GM18498 (cell line): ENCODE data around the gene MDM2.

ENCODE experiments used
- ATAC-seq: cut with Tn5 transposase; IDR thresholded peaks from one replicate; pipeline ENCODE4 v1.9.1; 2021; ENCODE audit warnings: mild to moderate bottlenecking, moderate library complexity; ENCODE audit not compliant: unreplicated experiment

The MDM2 gene

DNA sequence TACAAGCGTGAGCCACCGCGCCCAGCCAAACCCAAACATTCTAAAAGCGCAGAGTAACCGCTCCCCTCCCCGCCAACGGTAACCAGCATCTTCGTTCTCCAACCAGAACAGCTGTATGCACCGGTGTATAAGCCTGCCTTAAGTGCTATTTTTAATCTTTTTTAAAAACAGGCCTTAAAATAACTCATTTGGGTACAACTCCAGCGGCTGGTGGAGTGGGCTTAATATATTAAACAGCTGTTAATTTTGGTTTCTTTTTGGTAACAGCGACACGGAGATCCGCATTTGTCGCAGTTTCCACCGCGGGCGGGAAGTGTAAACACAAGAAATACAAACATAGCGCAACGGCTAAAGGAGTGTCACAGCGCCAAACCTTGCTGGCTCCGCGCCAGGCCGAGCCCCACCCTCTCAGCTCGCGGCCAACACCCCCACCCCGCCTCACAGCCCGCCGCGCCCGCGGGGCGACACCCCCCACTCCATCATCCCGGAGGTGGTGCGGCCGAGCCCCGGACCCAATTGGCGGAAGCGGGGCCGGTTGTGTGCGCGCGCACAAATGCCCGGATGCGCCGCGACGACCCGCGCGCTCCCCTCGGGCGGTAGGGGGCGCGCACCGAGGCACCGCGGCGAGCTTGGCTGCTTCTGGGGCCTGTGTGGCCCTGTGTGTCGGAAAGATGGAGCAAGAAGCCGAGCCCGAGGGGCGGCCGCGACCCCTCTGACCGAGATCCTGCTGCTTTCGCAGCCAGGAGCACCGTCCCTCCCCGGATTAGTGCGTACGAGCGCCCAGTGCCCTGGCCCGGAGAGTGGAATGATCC lies at the start of gene MDM2:
TSS of gene MDM2 (plus strand) at position 602 of the 812 bp plus-strand sequence. CDS start 301 bp downstream, outside the sequence.
- peak; percentile 75 for ATAC-seq

DNA sequence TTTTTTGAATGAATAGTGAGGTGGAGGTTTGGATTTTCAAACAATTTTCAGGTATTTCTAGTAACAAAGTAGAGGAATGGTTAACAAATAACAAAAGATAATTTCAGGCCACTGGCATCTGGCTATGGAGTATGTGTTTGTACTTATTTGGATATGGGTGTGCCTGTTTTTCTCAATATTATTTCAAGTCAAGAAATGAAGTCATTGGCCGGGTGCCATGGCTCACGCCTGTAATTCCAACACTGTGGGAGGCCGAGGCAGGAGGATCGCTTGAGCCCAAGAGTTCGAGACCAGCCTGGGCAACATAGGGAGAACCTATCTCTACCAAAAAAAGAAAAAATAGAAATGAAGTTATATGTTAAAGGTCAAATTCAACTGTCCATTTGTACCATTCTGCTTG lies 48.1 kb upstream of the MDM2 start:
- no peak for ATAC-seq

DNA sequence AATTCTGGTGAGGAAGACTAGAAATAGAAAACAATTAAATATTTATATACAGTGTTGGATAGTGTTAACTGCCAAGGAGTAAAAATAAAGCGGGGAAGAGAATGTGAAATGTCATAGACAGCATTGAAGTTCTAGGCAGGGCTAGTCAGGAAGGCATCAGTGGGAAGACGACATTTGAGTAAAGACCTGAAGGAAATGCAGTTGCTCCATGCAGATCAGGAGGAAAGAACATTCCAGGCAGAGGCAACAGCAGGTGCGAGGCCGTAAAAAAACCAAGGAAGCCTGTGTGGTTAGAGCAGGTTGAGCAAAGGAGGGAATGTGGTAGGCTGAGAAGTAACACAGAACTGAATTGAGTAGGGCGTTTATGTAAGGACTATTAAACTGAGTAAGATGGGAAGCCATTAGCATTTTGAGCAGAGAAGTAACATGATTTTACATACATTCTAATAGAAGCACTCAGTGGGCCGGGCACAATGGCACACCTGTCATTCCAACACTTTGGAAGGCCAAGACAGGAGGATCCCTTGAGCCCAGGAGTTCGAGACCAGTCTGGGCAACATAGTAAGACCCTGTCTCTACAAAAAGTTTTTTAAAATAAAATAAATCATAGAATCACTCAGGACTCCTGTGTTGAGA lies 47.1 kb upstream of the MDM2 start:
- no peak for ATAC-seq

DNA sequence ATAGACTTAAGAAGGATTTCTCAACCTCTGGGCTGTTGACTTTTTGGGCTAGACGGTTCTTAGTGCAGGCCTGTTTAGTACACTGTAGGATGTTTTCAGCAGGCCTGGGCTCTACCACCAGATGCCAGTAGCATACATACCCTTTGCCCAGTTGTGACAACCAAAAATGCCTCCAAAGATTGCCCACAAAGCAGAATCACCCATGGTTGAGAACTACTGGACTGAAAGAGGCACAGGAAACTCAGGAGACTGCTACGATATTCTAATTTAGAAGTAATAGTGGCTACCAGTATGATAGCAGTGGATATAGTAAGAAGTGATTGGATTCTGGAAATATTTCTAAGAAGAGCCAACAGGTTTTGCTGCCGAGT lies 46.5 kb upstream of the MDM2 start:
- no peak for ATAC-seq

DNA sequence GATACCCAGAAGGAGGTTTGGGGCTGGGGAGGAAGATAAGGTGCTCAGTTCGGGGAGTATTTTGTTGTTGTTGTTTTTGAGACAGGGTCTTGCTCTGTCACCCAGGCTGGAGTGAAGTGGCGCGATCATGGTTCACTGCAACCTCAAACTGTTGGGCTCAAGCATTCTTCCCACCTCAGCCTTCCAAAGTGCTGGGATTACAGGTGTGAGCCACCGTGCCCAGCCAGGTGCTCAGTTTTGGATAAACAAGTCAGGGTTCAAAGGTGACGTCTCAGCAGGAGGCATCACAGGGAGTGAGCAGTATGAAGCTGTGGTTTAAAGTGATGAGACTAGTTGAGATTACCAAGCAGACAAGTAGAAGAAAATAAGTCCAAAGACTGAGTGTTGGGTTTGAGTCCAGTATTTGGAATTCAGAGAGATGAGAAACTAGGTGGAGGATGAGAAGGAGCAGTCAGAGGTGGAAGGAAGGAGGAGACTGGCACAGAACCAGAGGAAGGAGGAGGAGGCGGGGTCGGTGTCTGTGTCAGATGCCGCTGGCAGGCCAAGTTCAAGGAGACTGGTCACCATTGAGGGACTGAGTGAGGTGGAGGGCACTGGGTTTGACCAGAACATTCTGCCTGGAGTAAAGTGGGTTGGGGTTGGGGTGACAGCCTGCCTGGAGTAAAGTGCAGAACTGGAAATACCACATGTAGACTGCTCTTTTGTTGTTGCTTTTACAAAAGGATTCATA lies 45.9 kb upstream of the MDM2 start:
- ATAC-seq, result no peak

DNA sequence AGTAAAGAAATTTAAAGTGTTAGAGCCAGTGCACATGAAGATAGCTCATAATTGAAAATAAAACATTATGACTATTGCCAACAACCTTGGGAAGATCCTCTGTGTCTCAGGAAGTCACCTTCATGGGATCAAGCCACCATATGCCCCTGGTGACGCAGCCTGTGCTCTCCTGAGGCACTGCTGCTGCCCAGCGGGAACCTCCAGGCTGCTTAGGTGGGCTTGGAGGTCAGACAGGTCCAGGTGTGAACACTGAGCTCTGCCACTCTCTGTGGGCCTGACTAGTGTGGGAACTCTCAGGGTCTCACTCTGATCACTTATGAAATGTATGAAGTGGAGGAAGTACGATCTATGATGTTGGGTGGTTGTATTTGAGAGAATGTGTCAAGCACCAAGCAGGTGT lies 45.3 kb upstream of the MDM2 start:
- ATAC-seq, result no peak

DNA sequence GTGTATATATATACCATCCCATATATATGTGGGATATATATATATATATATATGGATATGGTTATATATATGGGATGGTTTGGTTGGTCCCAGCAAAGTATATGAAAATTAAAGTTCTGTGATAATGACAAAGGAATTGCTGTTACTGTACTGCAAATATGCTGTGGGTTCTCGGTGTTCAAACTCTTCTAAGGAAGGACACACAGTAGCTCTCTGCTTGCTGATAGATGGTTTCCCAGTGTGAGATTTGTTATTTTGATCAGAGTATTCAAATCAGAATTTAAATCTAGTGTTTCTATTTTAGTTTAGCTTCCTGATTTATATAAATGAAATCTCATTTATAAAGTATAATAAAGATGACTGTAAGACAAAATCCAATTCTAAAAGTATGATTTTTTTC lies 42.3 kb upstream of the MDM2 start:
- no peak for ATAC-seq

DNA sequence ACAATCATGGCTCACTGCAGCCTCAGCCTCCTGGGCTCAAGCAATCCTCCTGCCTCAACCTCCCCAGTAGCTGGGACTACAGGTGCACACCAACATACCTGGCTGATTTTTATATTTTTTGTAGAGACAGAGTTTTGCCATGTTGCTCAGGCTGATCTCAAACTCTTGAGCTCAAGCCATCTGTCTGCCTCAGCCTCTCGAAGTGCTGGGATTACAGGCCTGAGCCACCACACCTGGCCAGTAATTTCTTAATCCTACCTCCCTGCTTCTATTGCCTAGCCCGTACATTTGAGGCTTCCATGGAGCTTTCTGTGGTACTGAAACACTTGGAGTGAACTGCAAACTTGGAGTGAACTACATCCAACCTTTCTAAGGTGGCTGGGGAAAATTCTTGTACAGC lies 41.3 kb upstream of the MDM2 start:
- no peak for ATAC-seq

DNA sequence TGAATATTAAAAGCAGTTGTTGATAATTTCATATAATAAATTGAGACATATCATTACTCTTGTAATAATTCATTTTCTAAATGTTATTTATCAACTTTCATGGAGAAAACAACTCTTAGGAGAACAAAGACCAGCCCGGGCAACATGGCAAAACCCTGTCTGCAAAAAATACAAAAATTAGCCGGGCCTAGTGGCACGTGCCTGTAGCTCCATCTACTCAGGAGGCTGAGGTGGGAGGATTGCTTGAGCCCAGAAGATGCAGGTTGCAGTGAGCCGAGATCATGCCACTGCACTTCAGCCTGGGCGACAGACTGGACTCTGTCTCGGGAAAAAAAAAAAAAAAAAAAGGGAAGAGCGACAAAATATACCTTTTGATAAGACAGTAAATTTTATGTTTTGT lies 40.8 kb upstream of the MDM2 start:
- ATAC-seq, result no peak

DNA sequence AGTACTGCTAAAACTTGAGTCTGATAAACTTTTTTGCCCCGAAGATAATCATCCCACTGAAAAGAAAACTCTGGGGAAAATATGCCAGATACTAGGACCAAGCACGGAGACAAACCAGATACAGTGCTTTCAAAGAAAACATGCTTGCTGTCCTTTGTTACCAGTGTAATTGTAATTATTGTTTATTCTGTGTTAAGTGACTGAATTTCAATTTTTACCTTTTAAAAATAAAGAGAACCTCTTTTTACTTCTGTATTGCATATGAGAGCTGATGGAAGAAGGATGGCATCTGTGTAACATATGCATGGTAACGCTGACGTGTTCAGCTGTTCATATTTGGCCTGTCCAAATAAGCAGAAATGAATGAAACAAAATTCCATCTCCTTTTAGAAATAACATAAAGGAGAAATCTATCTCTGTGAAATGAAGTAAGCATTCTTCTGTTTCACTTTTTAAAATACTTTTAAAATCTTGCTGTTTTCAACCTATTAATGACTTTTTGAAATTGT lies 39.5 kb upstream of the MDM2 start:
- no peak for ATAC-seq

DNA sequence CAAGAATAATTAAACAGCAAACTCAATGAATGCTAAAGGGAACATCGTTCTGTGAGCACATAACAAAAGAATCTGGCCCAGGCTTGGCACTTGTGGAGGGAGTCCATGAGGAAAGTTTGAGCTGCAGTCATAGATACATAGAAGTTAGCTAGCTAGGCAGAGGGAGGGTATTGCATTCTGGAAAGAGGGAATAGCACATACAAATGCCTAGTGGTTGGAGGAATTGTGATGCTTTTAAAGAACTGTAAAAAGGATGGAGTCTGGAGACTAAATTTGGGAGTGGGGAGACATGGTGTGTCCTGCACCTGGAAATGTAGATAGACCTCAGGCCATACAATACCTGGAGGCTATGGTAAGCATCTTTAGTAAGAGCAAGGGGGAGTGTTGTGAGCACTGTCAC lies 38.0 kb upstream of the MDM2 start:
- no peak for ATAC-seq

DNA sequence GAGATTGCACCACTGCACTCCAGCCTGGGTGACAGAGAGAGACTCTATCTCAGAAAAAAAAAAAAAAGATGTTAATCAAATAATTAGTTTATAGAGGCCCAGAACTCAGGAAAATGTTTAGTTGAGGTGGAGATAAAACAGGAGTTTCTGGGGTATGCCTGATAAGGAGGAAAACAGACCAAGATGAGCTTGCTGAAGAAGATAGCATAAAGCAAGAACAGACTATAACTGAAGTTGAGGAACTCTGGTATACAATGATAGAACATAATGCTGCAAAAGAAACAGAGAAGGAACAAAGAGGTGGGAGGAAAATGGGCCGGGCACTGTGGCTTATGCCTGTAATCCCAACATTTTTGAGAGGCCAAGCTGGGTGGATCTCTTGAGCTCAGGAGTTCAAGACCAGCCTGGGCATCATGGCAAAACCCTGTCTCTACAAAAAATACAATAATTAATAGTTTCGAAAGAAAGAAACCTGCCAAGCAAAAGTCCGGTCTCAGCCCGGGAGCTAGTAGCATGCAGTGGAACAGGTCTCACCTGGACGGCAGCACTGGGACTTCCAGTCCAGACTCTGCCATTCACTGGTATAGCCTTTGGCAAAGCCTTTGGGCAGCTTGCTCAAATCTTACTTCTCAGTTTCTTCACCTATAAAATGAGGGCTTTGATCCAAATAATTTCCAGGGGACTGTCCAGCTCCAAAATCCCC lies 36.6 kb upstream of the MDM2 start:
- ATAC-seq, result no peak

DNA sequence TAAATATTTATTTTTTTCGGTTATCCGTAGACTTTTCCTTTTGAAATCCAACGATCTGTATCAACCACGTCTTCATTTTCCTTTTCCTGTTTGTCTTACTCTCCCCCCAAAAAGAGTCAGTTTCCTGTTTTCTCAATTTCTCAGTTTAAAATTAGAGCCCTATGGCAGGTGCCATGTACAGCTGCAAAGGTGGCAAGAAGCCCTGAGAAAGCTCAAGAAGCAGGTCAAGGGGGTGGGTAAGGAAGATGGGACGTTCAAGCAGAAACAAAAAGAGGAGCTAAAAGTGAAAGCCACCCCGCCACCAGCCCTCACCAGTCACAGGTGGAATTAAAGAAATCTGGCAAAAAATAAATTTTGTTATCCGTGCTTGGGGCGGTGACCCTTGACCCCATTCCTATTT lies 35.3 kb upstream of the MDM2 start:
- peak; percentile 85 for ATAC-seq

DNA sequence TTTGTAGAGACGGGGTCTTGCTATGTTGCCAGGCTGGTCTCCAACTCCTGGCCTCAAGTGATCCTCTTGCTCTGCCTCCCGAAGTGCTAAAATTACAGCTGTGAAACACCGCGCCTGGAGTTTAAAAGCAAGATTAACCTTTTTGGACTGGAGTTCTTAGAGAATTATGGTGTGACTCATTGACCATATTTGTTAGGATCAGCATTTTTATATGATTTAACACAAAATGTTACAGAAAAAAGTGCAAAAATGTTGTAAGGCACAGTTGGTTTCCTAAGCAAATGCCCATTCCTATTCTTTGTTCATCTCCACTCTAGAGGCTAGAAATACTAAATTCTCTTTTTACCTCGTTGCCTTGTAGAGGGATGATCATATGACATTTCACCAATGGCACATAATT lies 34.4 kb upstream of the MDM2 start:
- ATAC-seq, result no peak

DNA sequence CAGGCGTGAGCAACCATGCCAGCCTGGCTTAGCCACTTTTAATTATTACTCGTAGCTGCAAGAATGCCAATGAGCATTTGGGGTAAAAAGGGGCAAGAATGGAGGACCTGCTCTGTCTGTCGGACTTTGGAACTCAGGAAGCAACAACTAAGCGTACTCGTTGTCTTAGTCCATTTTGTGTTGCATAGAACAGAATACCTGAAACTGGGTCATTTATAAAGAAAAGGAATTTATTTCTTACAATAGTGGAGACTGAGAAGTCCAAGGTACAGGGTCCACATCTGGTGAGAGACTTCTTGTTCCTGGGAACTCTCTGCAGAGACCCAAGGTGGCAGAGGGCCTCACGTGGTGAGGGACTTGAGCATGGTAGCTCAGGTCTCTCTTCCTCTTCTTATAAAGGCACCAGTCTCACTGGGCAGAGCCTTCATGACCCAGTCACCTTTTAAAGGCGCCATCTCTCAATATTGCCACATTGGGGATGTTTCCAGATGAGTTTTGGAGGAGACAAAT lies 32.8 kb upstream of the MDM2 start:
- no peak for ATAC-seq

DNA sequence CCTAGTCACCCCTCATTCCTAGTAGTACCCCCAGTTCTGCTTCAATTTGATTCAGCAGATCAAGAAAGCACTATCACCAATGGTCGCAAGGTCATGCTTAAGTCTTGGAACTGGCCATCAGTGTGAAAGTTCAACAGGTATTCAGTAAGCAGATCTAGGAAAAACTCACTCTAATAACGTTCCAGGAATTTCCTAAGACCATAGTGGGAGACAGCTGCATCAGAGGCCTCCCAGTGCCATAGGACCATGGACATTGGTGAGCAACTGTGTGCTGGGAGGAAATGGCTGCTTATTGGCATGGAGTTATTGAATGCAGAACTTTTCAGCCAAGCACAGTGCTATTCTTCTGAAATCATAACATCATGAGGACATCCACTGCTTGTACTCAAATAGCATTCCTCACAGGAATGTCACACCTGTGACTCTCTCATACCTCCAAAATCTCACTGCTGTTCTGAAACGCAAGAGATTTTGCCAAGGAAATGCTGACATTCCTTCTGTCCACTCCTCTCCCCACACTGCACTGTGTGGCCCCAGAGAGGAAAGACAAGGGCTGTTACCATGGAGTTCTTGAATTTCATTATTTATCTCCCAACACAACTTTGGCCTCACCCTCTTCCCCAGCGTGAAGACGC lies 30.9 kb upstream of the MDM2 start:
- ATAC-seq, result no peak

DNA sequence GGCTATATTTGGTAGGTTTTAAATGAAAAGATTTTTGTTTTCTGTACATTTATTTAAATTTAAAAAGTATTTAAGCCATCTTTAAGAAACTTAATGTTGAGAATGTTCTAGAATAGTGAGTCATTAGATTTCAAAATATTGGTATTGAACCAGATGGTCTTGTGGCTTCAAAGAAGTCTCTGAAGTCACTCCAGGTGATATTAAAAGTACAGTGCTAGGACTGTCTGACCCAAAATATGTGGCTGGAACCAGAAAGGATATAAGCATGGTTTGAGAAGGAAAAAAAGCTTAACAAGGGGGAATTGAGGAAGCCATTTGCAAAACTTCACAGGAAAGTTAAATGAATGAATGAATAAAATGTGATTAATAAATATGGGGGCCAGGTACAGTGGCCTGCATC lies 28.7 kb upstream of the MDM2 start:
- ATAC-seq, result no peak

DNA sequence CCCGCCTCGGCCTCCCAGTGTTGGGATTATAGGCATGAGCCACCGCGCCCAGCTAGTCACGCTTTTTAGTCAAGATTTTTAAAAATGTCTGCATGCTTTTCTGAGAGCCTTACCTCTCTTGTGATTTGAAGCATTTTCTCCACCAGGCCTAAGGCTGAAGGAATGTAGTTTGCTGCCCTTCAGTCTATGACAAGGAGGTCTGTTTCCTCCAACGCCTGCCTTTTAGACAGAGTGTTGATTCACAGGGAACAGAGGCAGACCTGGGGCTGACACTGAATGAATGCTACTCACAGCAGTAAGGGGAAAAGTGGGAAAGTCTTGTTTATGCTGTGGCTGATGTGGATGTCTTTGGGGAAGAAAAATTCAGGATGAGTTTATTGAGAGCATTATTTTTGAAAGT lies 27.2 kb upstream of the MDM2 start:
- ATAC-seq, result no peak

DNA sequence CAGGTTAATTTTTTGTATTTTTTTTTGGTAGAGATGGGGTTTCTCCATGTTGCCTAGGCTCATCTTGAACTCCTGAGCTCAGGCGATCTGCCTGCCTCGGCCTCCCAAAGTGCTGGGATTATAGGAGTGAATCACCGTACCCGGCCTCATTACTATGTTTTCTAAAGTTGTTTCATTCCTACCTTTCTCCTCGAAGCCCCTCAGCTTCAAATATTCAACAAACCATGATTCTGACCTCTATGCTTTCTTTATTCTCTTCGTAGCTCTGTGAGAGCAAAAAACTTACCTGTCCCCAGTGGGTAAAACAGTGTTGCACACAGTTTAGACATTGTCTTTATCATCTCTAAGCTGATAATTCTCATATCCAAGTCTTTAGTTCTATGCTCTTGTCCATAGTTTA lies 26.2 kb upstream of the MDM2 start:
- no peak for ATAC-seq

DNA sequence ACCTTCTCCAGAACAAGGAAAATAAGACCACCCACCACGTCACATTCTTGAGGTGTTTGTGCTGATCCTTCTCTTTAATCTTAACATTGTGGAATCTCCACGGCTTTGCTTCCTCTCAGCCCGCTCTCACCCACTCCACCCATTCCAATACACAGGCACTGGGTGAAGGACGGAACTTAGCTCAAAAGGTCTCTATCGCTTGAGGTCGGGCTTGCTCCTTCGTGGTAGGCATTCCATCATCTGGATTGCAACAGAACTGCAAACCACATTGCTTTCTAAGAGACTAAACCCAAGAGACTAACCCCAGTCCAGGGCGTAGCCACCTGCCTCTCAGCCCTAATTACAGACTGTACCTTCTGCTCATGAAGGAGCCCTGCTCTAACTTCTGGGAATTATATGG lies 24.0 kb upstream of the MDM2 start:
- ATAC-seq, result no peak

DNA sequence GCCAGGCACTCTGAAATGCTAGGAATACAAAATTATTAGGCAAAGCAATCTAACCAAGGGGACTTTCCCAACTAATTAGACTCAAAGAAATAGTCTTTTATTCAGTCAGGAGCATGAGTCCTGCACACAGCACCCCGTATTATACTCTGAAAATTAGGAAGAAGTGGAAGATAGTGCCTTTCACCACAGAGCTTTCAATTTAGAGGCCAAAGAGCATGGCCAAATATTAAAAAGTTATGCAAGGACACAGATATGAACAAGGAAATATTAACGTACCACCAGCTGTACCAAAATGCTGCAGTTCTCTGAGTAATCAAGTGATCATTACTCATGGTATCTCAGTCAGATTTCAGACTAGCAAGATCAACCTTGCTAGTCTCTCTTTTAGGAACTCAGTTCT lies 22.6 kb upstream of the MDM2 start:
- ATAC-seq, result no peak
